Fibroblast of skin of right quadriceps (primary cell): ENCODE data around the gene RNF208.
"Not testable (repeated sequence)": the region's sequence is repeated elsewhere in the genome, so short reads cannot be mapped to it uniquely, and the experiment has no call there.

Experiments used
- DNase-seq: peaks from one replicate; pipeline ENCODE4 v3.0.0-alpha.2; 2013

Gene RNF208, protein sequence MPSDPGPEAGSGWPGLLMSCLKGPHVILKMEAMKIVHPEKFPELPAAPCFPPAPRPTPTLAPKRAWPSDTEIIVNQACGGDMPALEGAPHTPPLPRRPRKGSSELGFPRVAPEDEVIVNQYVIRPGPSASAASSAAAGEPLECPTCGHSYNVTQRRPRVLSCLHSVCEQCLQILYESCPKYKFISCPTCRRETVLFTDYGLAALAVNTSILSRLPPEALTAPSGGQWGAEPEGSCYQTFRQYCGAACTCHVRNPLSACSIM

DNA sequence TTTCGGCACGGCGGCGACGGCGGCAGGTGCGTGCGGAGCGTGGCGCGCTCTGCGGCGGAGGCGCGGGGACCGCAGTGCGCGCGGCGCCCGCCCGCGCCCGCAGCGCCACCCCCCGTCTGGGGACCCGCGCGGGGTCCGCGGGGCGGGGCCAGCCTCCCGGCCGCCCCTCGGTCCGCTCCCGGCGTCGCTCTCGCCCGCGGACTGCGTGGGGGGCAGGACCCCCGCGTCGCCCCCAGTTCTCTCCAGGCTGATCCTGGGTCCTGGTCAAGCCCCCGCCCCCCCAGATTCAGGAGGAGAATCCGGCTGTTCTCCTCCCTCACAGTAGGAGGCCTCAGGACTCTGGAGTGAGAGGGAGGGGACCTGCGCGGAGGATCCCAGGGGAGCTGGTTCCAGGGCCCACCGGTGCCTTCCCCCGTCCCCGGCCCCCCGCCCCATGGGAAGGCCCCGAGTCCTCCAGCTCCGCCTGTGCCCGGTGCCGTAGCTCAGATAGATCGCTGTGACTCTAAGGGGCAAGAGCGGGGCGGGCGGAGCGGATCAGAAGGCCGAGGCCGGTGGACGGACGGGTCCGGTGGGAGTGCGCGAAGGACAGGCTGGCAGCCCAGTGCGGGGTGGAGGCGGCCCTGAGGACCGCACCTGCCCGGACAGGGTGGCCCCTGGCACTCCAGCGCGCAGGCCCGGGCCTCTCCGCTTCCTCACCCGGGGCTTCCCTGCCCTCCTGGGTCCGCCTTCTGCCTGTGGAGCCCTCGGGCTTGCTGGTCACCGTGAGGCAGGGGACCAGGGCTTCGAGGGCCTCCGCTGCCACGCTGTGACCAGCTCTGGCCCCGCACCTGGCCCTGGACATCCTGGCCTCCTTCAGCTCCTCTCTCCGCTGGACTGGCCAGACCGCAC, at the start of gene RNF208:
RNF208 (minus strand) TSS at position 51 of the 888 bp plus-strand sequence. CDS start 1,028 bp downstream, outside the sequence.
- DNase-seq: no peak

DNA sequence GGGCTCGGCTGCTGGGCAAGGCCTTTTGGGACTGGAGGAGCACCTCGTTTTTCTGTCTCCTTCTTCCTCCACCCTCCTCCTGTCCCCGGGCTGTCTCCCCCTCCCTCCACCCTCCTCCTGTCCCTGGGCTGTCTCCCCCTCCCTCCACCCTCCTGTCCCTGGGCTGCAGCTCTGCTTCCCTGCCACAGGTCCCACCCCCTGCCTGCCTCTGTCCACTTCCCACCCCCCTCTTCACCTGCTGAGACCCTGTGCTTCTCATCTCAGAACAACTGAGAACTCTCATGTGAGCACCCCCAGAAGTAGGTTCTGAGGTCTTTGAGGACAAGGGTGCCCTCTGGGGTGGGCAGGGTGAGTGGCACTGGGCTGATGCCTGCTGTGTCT, 49.6 kb upstream of the RNF208 start:
- DNase-seq: no peak

DNA sequence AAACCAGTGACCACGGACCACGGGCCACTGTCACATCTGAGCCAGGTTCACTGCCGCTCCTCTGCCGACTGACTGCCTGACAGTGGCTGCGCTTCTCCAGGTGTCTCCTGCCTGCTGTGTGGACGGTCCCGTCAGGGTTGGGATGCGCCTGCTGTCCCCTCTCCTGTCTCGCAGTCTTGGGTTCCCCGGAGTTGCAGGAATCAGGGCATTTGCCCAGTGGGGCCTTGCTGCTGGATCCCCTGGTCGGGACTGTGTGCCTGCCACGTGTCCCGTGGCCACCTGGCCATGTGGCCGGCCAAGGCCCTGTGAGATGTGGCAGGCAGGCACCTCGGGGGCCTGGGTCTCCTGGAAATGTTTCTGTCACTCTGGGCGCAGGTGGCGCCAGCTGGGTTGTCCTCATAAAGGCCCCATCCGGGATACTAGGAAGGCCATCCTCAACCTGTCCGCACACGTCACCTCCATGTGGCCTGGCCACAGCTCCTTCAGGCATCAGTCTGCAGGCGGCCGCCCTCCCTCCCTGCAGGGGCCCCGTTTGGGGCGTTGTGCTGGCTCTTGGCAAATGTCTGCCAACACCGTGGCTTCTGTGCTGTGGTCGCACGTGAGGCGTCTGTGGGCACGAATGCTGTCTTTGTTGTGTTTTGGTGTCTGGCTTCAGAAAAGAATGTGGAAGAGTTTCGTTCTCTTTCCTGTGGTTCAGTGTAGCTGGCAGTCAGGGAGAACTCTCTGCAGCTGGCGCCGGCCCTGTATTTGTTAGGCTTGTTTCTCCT, 49.1 kb upstream of the RNF208 start:
- DNase-seq: no peak

DNA sequence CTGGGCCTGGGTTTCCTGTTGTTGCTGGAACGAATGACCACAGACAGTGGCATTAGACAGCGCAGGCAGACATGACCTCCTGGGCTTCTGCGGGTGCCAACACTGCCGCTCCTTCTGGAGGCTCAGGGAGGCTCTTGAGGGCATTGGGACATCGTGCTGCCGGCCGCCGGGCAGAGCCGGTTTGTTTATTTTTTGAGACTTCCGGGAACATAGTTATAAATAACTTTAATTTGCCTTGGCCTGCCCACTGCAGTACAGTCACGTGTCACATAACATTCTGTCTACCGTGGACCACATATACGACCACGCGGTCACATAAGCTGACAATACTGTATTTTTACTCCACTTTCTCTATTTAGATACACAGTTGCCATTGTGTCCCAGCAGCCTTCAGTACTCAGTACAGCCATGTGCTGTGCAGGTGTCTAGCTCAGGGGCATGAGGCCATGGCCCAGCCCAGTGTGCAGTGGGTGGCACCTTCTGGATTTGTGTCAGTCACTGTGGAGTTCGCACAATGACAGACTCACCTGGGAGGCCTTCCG, 47.3 kb upstream of the RNF208 start:
- DNase-seq: no peak

DNA sequence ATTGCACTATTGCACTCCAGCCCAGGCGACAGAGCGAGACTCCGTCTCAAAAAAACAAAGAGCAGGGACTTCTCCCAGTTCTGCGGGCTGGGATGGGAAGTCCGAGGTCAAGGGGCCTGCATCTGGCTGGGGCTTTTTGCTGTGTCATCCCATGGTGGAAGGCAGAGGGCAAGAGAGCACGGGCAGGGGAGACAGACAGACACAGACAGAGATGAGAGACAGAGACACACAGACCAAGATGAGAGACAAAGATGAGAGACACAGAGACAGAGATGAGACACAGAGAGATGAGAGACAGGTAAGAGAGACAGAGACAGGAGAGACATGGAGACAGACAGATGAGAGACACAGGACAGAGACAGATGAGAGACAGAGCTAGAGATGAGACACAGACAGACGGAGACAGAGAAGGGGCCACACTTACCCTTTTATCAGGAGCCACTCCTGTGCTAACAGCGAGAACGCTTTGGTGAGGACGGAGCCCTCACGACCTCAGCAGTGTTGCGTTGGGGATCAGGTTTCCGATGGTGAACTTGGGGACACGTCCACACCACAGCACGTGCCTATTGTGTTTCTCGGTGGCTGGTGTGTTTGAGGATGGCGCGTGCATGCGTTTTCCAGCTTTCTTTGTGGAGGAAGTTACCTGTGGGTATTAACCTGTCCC, 46.6 kb upstream of the RNF208 start:
- DNase-seq: no peak

DNA sequence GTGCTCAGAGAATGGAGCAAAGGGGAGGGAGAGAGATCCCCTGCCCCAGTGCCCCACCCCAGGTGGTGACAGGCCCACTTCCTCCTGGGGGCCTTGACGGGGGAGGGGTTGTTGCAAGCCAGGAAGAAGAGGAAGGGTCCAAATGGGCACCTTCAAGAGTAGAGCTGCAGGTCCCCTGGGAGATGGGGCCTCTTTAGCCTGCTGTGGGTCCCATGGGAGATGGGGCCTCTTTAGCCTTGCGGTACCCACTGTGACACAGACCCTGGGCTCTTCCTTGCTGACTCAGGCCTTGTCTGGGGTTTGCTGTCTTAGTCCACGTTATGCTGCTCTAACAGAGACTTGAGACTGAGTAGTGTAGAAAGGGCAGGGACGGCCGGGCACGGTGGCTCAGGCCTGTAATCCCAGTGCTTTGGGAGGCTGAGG, 45.9 kb upstream of the RNF208 start:
- no peak for DNase-seq

DNA sequence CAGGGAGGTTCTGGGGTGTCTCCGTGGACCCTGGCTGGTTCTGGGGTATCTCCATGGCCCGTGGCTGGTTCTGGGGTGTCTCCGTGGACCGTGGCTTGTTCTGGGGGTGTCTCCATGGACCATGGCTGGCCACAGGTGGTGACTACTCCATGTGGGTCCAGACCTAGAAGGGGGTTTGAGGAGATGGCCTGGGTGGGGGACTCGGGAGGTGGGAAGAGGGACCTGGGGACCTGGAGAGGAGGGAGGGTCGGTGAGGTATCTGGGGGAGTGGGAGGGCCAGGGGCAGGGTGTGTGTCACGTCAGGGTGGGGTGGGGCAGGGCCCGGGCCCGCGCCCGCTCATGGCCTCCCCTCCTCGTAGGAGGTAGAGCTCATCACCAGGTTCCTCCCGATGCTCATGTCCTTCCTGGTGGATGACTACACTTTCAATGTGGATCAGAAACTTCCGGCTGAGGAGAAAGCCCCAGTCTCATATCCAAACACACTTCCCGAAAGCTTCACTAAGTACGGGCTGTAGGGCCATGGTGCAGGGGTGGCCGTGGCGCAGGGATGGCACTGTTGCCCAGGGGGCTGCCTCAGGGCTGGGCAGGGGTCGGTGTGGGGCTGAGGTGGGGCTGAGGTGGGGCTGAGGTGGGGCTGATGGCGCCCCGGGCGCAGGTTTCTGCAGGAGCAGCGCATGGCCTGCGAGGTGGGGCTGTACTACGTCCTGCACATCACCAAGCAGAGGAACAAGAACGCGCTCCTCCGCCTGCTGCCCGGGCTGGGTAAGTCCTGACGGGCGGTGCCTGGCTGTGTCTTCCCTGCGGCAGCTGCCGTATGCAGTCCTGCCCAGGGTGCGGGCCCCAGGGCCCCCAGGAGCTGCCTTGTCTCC, 44.8 kb upstream of the RNF208 start:
- DNase-seq: no peak

DNA sequence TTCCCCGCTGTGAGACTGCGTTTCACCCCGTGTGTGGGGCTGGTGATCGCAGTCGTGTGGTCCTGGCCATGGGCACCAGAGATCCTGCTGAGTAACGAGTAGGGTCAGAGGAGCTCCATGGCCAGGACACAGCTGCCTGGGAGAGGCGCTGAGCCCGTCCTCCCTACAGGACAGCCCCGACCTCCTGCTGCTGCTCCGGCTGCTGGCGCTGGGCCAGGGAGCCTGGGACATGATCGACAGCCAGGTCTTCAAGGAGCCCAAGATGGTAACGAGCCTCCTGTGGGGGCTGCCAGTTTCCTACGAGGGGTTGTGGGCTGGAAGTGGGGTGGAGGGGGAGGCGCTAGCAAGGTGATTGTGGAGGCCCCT, 44.1 kb upstream of the RNF208 start:
- no peak for DNase-seq

DNA sequence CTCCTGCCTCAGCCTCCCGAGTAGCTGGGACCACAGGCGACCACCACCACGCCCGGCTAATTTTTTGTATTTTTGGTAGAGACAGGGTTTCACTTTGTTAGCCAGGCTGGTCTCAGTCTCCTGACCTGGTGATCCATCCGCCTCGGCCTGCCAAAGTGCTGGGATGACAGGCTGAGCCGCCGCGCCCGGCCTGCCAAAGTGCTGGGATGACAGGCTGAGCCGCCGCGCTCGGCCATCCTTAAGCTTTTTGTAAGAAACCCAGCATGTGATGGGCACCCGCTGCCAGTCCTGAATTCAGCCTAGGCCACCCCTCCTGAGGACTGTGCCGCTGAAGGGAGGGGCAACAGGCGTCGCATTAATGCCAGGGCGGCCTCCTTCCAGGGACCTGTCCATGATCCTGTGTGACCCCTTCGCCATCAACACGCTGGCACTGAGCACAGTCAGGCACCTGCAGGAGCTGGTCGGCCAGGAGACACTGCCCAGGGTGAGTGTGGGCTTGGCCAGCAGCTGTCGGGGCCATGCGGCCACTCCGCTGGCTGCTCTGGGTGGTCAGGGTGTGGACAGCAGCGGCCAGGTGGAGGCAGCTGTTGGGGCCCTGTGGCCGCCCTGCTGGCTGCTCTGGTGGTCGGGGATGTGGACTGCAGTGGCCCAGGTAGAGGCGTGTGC, 43.6 kb upstream of the RNF208 start:
- no peak for DNase-seq

DNA sequence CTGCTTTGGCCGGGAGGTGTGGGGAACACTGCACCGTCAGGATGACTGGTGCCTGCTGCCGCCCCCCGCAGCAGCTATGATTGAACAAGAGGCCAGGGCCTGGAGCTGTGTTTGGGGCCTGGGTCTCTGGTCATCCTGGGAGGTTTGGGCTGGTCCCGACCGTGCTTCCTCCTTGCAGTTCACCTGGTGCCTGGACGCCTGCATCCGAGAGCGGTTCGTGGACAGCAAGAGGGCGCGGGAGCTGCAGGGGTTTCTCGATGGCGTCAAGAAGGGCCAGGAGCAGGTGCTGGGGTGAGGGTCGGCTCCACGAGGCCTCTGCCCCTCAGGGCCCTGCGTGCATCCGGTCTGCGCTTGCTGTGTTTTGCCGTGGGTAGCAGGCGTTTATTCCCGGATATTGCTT, 42.0 kb upstream of the RNF208 start:
- DNase-seq: no peak

DNA sequence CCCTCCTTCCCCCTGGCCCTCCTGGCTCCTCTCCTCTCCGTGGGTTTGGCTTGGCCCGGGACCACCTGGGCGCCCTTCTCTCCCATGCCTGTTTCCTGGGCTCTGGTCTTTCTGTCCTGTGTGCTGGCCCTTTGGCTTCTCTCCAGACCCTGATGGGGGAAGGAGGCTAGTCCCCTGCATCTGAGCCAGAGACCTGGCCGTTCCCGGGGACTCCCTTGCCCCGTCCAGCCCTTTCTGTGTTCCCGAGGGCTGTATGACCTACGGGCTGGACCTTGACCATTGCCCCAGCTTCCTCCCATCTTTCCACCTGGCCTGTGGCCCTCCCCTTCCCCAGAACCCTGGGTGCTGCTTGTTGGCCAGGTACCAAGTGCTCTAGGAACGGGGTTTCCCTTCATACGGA, 41.5 kb upstream of the RNF208 start:
- DNase-seq: no peak

DNA sequence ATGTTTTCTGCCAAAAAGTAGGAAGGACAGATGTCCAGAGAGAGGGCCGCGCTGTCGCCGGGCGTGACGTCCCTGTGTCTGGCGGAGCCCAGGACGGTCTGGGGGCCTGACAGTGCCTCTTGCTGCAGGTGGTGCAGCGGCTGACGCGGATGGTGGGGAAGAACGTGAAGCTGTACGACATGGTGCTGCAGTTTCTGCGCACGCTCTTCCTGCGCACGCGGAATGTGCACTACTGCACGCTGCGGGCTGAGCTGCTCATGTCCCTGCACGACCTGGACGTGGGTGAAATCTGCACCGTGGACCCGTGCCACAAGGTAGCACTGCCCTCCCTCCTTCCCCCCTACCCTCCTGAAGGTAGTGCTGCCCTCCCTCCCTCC, 40.9 kb upstream of the RNF208 start:
- DNase-seq: no peak

DNA sequence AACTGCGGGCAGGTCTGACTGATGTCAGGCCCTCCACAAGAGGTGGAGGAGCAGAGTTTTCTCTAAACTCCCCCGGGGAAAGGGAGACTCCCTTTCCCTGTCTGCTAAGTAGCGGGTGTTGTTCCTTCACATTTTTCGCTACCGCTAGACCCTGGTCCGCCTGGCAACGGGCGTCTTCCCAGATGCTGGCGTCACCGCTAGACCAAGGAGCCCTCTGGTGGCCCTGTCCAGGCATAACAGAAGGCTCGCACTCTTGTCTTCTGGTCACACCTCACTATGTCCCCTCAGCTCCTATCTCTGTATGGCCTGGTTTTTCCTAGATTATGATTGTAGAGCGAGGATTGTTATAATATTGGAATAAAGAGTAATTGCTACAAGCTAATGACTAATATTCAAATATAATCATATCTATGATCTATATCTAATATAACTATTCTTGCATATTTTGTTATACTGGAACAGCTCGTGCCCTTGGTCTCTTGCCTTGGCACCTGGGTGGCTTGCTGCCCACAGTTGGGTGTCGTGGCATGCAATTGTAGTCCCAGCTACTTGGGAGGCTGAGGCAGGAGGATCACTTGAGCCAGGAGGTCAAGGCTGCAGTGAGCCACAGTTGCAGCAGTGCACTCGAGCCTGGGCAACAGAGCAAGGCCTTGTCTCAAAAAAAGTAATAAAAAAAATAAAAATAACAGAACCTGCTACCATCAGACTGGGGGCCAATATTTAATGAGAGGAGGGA, 40.3 kb upstream of the RNF208 start:
- not testable (repeated sequence) for DNase-seq

DNA sequence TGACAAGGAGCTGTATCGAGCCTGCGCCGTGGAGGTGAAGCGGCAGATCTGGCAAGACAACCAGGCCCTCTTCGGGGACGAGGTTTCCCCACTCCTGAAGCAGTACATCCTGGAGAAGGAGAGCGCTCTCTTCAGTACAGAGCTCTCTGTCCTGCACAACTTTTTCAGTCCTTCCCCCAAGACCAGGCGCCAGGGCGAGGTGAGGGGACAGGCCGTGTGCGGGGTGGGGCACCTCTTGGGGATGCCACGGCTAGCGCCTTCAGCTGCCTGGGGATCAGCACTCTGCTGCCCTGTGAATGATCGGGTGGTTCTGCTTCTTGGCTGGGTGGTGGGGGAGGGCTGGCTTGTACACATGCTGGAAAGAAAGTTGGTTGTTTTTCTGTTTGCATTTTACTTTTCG, 34.8 kb upstream of the RNF208 start:
- no peak for DNase-seq

DNA sequence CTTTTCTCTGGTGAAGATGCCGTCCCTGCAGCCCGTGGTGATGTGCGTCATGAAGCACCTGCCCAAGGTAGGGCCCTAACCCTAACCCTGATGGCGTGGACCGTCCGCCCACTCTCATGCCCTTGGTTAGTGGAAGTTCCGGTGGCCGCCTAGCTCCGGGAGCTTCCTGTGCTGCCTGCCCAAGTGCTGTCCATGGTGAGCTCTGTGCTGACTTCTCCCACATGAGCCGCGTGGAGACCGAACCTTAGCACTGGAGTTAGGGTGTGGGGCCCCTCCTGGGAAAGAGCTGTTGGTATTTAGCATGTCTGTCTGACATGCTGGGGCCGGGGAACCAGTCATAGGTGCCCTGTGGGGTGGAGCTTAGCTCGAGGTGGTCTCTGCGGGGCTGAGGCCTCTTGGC, 34.3 kb upstream of the RNF208 start:
- DNase-seq: no peak

DNA sequence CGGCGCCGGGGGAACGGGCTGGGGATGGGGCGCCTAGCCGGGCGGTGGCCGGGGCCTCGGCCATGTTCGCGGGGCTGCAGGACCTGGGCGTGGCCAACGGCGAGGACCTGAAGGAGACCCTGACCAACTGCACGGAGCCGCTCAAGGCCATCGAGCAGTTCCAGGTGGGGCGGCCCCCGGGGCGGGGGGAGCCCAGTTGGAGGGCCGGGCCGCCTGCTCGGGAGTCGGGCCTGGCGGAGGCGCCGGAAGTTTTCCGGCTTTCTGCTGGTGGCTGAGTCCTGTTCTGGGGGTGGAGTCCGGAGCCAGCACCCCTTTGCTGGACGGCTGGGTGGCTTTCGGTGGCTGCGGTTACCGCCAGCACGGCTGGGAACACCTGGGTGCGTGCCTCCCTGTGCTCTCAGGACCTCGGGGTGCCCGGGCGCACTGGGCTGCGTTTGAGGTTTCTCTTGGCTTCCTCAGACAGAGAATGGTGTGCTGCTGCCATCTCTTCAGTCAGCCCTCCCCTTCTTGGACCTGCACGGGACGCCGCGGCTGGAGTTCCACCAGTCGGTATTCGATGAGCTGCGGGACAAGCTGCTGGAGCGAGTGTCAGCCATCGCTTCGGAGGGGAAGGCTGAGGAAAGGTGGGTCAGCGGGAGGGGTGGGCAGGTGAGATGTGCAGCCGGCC, 33.5 kb upstream of the RNF208 start:
- peak; percentile 28 for DNase-seq

DNA sequence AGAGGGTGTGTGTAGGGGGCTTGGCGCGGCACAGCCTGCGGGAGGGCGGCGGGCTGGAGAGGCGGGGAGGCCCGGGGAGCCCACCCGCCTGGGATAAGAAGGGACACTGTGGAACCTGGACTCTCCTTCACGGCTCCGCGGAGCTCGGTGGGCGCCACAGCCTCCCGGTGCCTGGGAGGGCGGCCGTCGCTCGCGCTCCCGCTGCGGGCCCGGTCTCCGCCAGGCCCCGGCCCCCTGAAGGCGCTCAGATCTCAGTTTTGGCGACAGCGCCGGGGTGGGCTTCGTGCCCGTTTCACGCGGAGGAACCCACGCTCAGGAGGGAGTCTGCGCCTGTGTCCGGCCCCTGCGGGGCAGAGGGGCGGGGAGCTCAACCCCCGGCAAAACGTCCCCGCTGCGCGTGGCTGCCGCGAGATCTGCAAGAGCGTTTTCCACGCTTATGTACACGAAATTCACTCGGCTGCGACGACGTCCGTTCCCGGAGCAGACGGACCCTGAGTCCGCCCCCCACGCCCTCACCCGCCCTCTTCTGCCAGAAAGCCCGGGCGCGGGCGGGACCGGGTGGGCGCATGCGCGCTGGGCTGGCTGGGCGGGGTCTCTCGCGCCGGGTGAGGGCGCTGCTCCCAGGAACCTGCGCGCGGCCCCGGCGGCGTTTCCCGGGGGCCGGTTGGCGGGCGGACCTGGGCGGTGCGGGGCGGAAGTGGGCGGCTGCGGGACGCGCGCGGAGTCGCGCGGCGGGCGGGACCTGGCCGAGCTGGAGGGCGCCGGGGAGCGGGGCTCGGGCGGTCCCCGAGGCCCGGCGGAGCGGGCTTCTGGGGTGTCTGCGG, 32.8 kb upstream of the RNF208 start, which contains the start of gene NELFB:
NELFB (plus strand) TSS at position 704 of the 824 bp plus-strand sequence.
- peak; percentile 86 for DNase-seq

DNA sequence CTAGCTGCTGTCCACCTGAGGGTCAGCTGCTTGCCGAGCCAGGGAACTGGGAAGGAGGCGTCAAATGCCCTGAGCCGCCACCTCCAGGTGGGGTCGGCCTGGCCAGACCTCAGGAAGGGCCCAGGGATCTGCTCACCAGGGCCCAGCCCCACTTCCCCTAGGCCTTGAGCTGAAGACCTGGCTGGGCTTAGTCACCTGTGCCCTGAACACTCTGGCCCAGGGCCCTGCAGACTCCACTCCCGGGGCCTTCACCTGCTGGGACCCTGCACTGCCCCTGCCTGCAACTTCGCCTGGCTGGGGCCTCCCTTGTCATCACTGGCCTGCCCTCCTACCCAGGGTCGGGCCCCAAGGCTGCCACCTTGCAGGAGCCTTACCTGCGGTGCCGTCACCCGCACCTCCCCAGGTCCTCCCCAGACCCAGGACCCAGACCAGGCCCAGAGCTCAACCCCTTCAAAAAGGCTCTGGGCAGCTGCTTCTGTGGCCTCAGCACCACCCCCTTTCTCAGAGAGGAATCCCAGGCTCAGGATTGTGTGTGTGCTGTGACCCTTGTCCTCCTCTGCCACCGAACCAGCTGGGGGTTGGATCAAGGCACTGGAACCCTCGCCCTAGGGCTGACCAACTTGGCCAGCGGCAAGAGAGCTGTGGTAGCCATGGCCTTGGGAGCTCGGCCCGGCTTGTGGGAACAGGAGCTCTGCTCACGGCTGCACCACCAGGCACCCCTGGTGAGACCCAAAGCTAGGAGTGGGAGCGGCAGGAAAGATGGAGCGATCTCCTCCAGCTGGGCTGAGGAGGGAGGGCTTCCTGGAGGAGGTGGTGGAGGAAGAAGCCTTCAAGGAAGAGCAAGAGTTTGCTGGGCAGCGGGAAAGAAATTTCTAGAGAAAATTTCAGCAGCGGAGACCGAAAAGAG, 31.9 kb upstream of the RNF208 start:
- no peak for DNase-seq
